OCI-LY3 (cell line): ENCODE measurements around the gene LUZP2.
"Not testable (repeated sequence)": the region's sequence is repeated elsewhere in the genome, so short reads cannot be mapped to it uniquely, and the experiment has no call there.

Experiments
- H2AFZ ChIP-seq: fragments of 200-600, 300-600 bp; shearing (Covaris generic); 2 replicates; pipeline ENCODE4 v1.6.0; 2014; ENCODE audit warnings: antibody characterized with exemption, low read depth, low read length
- H3K27ac ChIP-seq: fragments of 200-600, 300-600 bp; sonication (generic); 2 replicates; pipeline ENCODE4 v1.5.1; 2014; ENCODE audit warnings: mild to moderate bottlenecking, low read length, moderate library complexity, mixed read lengths
- H3K27me3 ChIP-seq: fragments of 200-600, 300-600 bp; sonication (generic); 2 replicates; pipeline ENCODE4 v1.6.1; 2014; ENCODE audit warnings: low read depth, low read length, mixed read lengths
- H3K36me3 ChIP-seq: fragments of 200-600, 300-600 bp; sonication (generic); replicated peaks from 2 replicates; pipeline ENCODE3; 2014; ENCODE audit warnings: low read depth, low read length, mixed read lengths
- H3K4me1 ChIP-seq: fragments of 300-600, 200-600 bp; sonication (generic); 2 replicates; pipeline ENCODE4 v1.6.1; 2014; ENCODE audit warnings: low read length, mixed read lengths
- H3K4me2 ChIP-seq: fragments of 200-600, 300-600 bp; sonication (generic); 2 replicates; pipeline ENCODE4 v1.6.1; 2014; ENCODE audit warnings: low read length, mixed read lengths
- H3K4me3 ChIP-seq: fragments of 300-600, 200-600 bp; sonication (generic); 2 replicates; pipeline ENCODE4 v1.5.1; 2014; ENCODE audit warnings: antibody characterized with exemption, mild to moderate bottlenecking, low read length, moderate library complexity
- H3K79me2 ChIP-seq: fragments of 300-600, 200-600 bp; shearing (Covaris generic); 2 replicates; pipeline ENCODE4 v1.6.1; 2014; ENCODE audit warnings: mild to moderate bottlenecking, low read length, mixed read lengths
- H3K9ac ChIP-seq: fragments of 300-600, 200-600 bp; shearing (Covaris generic); 2 replicates; pipeline ENCODE4 v1.6.0; 2014; ENCODE audit warnings: mild to moderate bottlenecking, low read length, moderate library complexity
- H3K9me3 ChIP-seq: fragments of 200-600, 300-600 bp; shearing (Covaris generic); 2 replicates; pipeline ENCODE4 v1.6.1; 2014; ENCODE audit warnings: low read length, mixed read lengths; ENCODE audit not compliant: insufficient read depth
- H4K20me1 ChIP-seq: fragments of 200-600, 300-600 bp; sonication (generic); 2 replicates; pipeline ENCODE4 v1.6.1; 2016; ENCODE audit warnings: low read length, mixed read lengths; ENCODE audit not compliant: insufficient read depth
- CTCF ChIP-seq: fragments of 200-600, 300-600 bp; sonication (generic); IDR thresholded peaks from 2 replicates; pipeline ENCODE4 v1.5.1; 2014; ENCODE audit warnings: antibody characterized with exemption, low read length, low read depth
- EZH2phosphoT487 ChIP-seq: fragments of 200-600 bp; shearing (Covaris generic); IDR thresholded peaks from 2 replicates; pipeline ENCODE4 v1.6.1; 2018; ENCODE audit warnings: antibody characterized with exemption, mixed run types, low read depth

Gene LUZP2

DNA sequence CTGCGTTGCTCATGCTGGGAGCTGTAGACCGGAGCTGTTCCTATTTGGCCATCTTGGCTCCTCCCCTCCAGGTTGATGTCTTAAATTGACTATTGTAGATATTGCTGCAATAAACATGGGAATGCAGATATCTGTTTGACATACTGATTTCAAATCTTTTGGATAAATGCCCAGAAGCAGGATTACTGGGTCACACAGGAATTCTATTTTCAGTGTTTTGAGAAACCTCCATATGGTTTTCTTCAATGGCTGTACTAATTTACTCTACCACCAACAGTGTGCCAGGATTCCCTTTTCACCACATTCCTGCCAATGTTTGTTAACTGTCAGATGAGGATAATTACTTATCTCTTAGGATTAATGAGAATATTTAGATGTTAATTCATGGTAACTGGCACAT is 467.0 kb downstream of the LUZP2 start:
- no peaks in the 10 kb centered on the region for H3K36me3 ChIP-seq
- H3K9me3 ChIP-seq = no peaks in the 10 kb centered on the region
- TF ChIP-seq EZH2phosphoT487 = no peak
- TF ChIP-seq CTCF = no peak
- no peak overlapping the region for H3K4me3 ChIP-seq
- H3K4me2 ChIP-seq = no peak overlapping the region
- no peaks in the 10 kb centered on the region for H3K27me3 ChIP-seq
- H4K20me1 ChIP-seq = no peaks in the 10 kb centered on the region
- no peak overlapping the region for H3K9ac ChIP-seq
- no peak overlapping the region for H3K27ac ChIP-seq
- H3K79me2 ChIP-seq = no peaks in the 10 kb centered on the region
- H3K4me1 ChIP-seq = no peaks in the 10 kb centered on the region
- H2AFZ ChIP-seq = no peak overlapping the region

GRCh38 chr11:24965748-24966147 is 468.9 kb downstream of the LUZP2 start:
- H2AFZ ChIP-seq = no peak overlapping the region

GRCh38 chr11:24993903-24994302 is 497.1 kb downstream of the LUZP2 start:
- not testable (repeated sequence) for H3K4me1 ChIP-seq, H3K27ac ChIP-seq, H3K9me3 ChIP-seq, H3K79me2 ChIP-seq, H3K4me3 ChIP-seq, H3K36me3 ChIP-seq, H3K4me2 ChIP-seq, H4K20me1 ChIP-seq, H2AFZ ChIP-seq, H3K27me3 ChIP-seq, H3K9ac ChIP-seq

More at GRCh38 chr11:24965748-24966147, 468.9 kb downstream of the LUZP2 start:
- H3K79me2 ChIP-seq = no peaks in the 10 kb centered on the region
- H3K4me2 ChIP-seq = no peak overlapping the region
- no peaks in the 10 kb centered on the region for H4K20me1 ChIP-seq
- TF ChIP-seq CTCF (no peak), EZH2phosphoT487 (no peak)
- no peak overlapping the region for H3K4me3 ChIP-seq
- no peak overlapping the region for H3K27ac ChIP-seq
- H3K36me3 ChIP-seq = no peaks in the 10 kb centered on the region
- no peak overlapping the region for H3K9ac ChIP-seq
- no peaks in the 10 kb centered on the region for H3K4me1 ChIP-seq
- H3K9me3 ChIP-seq = no peaks in the 10 kb centered on the region
- H3K27me3 ChIP-seq = no peaks in the 10 kb centered on the region

- not testable (repeated sequence) for H3K27me3 ChIP-seq, H3K36me3 ChIP-seq, H3K9ac ChIP-seq, H3K4me2 ChIP-seq, H3K27ac ChIP-seq, H3K4me3 ChIP-seq, H2AFZ ChIP-seq, H3K79me2 ChIP-seq, H4K20me1 ChIP-seq, H3K4me1 ChIP-seq, H3K9me3 ChIP-seq
Measured at GRCh38 chr11:24999929-25000328, 503.1 kb downstream of the LUZP2 start.

- H3K27ac ChIP-seq = no peak overlapping the region
- H3K79me2 ChIP-seq = no peaks in the 10 kb centered on the region
- H3K9ac ChIP-seq = no peak overlapping the region
- no peaks in the 10 kb centered on the region for H3K9me3 ChIP-seq
- H3K4me1 ChIP-seq = no peaks in the 10 kb centered on the region
- no peak overlapping the region for H3K4me2 ChIP-seq
- no peak overlapping the region; the same call in 1 of the 2 replicates for H2AFZ ChIP-seq
- TF ChIP-seq EZH2phosphoT487 = no peak
- TF ChIP-seq CTCF = no peak
- H3K27me3 ChIP-seq = no peaks in the 10 kb centered on the region
- no peaks in the 10 kb centered on the region for H3K36me3 ChIP-seq
- H4K20me1 ChIP-seq = no peaks in the 10 kb centered on the region
- H3K4me3 ChIP-seq = no peak overlapping the region
Measured at GRCh38 chr11:25037431-25037830, 540.6 kb downstream of the LUZP2 start.
